Activated T-helper 2 cell treated with anti-CD3 and anti-CD28 coated beads, Interferon-gamma antibody, Interleukin-2, Interleukin-4, amounts not matched to agents 10 μg/mL and 5 μg/mL and 100 μg/mL, durations not matched to agents 14 hours and 24 hours and 36 hours (primary cell): ENCODE measurements around the gene CPED1. TPM values are rescaled to one million over a fixed set of nuclear protein-coding genes. Genes with fewer than 3 reads are reported as not detected.
"Not testable (repeated sequence)": the region's sequence is repeated elsewhere in the genome, so short reads cannot be mapped to it uniquely, and the experiment has no call there.

ENCODE experiments used
- DNase-seq: peaks from one replicate; pipeline ENCODE4 v3.0.0; 2021; ENCODE audit warnings: low spot score
- H3K27ac Mint-ChIP-seq: one replicate; pipeline ENCODE4 v1.8.0; 2021; ENCODE audit warnings: mixed read lengths
- H3K27me3 Mint-ChIP-seq: one replicate; pipeline ENCODE4 v1.8.0; 2021; ENCODE audit warnings: low read depth, mixed read lengths
- H3K36me3 Mint-ChIP-seq: one replicate; pipeline ENCODE4 v1.8.0; 2021; ENCODE audit warnings: low read depth, mixed read lengths
- H3K4me1 Mint-ChIP-seq: one replicate; pipeline ENCODE4 v1.8.0; 2021; ENCODE audit warnings: low read depth, mixed read lengths
- H3K4me3 Mint-ChIP-seq: one replicate; pipeline ENCODE4 v1.8.0; 2021; ENCODE audit warnings: low read depth, mild to moderate bottlenecking, moderate library complexity, mixed read lengths
- H3K9me3 Mint-ChIP-seq: one replicate; pipeline ENCODE4 v1.8.0; 2021; ENCODE audit warnings: mixed read lengths
- intact Hi-C: fragments of 100-400 bp; cut with micrococcal nuclease; formaldehyde crosslinking; loops from one replicate; pipeline ENCODE4 v1.15.1; 2023
- total RNA-seq: library from RNA; stranded (reverse); gene quantifications from 2 replicates; pipeline ENCODE4 v1.2.3, GENCODE V29; 2022

The CPED1 gene
- total RNA-seq, 1 donor from 2014 or later = not detected

- Mint-ChIP-seq H3K4me3 (no peak overlapping the region), H3K4me1 (peaks cover 39% of the 10 kb centered on the region), H3K36me3 (peaks cover 69% of the 10 kb centered on the region), H3K27ac (peak overlapping the region; percentile 76), H3K9me3 (no peaks in the 10 kb centered on the region), H3K27me3 (no peaks in the 10 kb centered on the region)
- DNase-seq = no peak
- intact Hi-C loops = loop anchor here (1.0 kb wide), 2 partner anchors 25 to 440 kb away; no protein-coding TSS in a partner anchor
These were observed 32.8 kb upstream of the CPED1 start for GRCh38 chr7:120955577-120956149.

GRCh38 chr7:120959929-120960484 lies 28.5 kb upstream of the CPED1 start:
- Mint-ChIP-seq H3K4me1 (peaks cover 35% of the 10 kb centered on the region), H3K4me3 (no peak overlapping the region), H3K27ac (no peak overlapping the region), H3K9me3 (no peaks in the 10 kb centered on the region), H3K27me3 (no peaks in the 10 kb centered on the region), H3K36me3 (peaks cover 62% of the 10 kb centered on the region)
- DNase-seq = no peak
- intact Hi-C loops = no loop called here

GRCh38 chr7:120960714-120961113 lies 27.8 kb upstream of the CPED1 start:
- Mint-ChIP-seq H3K4me3 (no peak overlapping the region), H3K36me3 (peaks cover 61% of the 10 kb centered on the region), H3K9me3 (no peaks in the 10 kb centered on the region), H3K27me3 (no peaks in the 10 kb centered on the region), H3K27ac (no peak overlapping the region), H3K4me1 (peaks cover 31% of the 10 kb centered on the region)
- intact Hi-C loops = no loop called here
- no peak for DNase-seq

GRCh38 chr7:120961638-120962173 lies 26.8 kb upstream of the CPED1 start:
- Mint-ChIP-seq H3K27me3 (no peaks in the 10 kb centered on the region), H3K4me1 (peaks cover 26% of the 10 kb centered on the region), H3K4me3 (no peak overlapping the region), H3K36me3 (peaks cover 61% of the 10 kb centered on the region), H3K9me3 (no peaks in the 10 kb centered on the region), H3K27ac (no peak overlapping the region)
- intact Hi-C loops = no loop called here
- no peak for DNase-seq

- Mint-ChIP-seq H3K27ac (no peak overlapping the region), H3K4me1 (peaks cover 20% of the 10 kb centered on the region), H3K9me3 (no peaks in the 10 kb centered on the region), H3K36me3 (peaks cover 60% of the 10 kb centered on the region), H3K4me3 (no peak overlapping the region), H3K27me3 (no peaks in the 10 kb centered on the region)
- intact Hi-C loops = no loop called here
- no peak for DNase-seq
These were observed 24.4 kb upstream of the CPED1 start for GRCh38 chr7:120964088-120964487.

- Mint-ChIP-seq H3K4me1 (peaks cover 6% of the 10 kb centered on the region), H3K36me3 (peaks cover 64% of the 10 kb centered on the region), H3K9me3 (no peaks in the 10 kb centered on the region), H3K27ac (peak overlapping the region; percentile 33), H3K27me3 (no peaks in the 10 kb centered on the region), H3K4me3 (no peak overlapping the region)
- intact Hi-C loops = loop anchor here (2.0 kb wide), 1 partner anchor 16 kb away; the partner anchor contains the start of gene ING3
- no peak for DNase-seq
These were observed 21.6 kb upstream of the CPED1 start for GRCh38 chr7:120966961-120967360.

GRCh38 chr7:120973849-120974248 lies 14.7 kb upstream of the CPED1 start:
- no peak for DNase-seq
- Mint-ChIP-seq H3K4me3 (no peak overlapping the region), H3K36me3 (peaks cover 56% of the 10 kb centered on the region), H3K27me3 (no peaks in the 10 kb centered on the region), H3K4me1 (no peaks in the 10 kb centered on the region), H3K27ac (no peak overlapping the region), H3K9me3 (no peaks in the 10 kb centered on the region)
- intact Hi-C loops = no loop called here

GRCh38 chr7:120979765-120980499 lies 8.6 kb upstream of the CPED1 start:
- intact Hi-C loops = loop anchor here (1.0 to 10.0 kb wide), 5 partner anchors 24 to 1015 kb away; partner anchors contain the start of gene FAM3C
- H3K4me1 Mint-ChIP-seq = peaks cover 26% of the 10 kb centered on the region
- H3K4me3 Mint-ChIP-seq = no peak overlapping the region
- no peaks in the 10 kb centered on the region for H3K9me3 Mint-ChIP-seq
- H3K36me3 Mint-ChIP-seq = peaks cover 17% of the 10 kb centered on the region
- peak overlapping the region; percentile 46 for H3K27ac Mint-ChIP-seq
- no peaks in the 10 kb centered on the region for H3K27me3 Mint-ChIP-seq
- no peak for DNase-seq

GRCh38 chr7:120981117-120981516 lies 7.4 kb upstream of the CPED1 start:
- Mint-ChIP-seq H3K36me3 (peaks cover 11% of the 10 kb centered on the region), H3K4me3 (no peak overlapping the region), H3K27me3 (no peaks in the 10 kb centered on the region), H3K4me1 (peaks cover 26% of the 10 kb centered on the region), H3K27ac (no peak overlapping the region), H3K9me3 (no peaks in the 10 kb centered on the region)
- intact Hi-C loops = loop anchor here (2.0 to 10.0 kb wide), 4 partner anchors 354 to 1014 kb away; partner anchors contain the start of gene FAM3C
- DNase-seq = no peak

GRCh38 chr7:120981888-120982615 lies 6.5 kb upstream of the CPED1 start:
- intact Hi-C loops = loop anchor here (1.0 to 10.0 kb wide), 6 partner anchors 31 to 1013 kb away; partner anchors contain the start of gene FAM3C
- peak overlapping the region; percentile 86 for H3K27ac Mint-ChIP-seq
- H3K27me3 Mint-ChIP-seq = no peaks in the 10 kb centered on the region

GRCh38 chr7:120983592-120983991 lies 4.9 kb upstream of the CPED1 start:
- intact Hi-C loops = loop anchor here (2.0 to 10.0 kb wide), 4 partner anchors 295 to 1011 kb away; partner anchors contain the start of gene FAM3C
- not testable (repeated sequence) for H3K36me3 Mint-ChIP-seq

More at GRCh38 chr7:120981888-120982615, 6.5 kb upstream of the CPED1 start:
- Mint-ChIP-seq H3K36me3 (peaks cover 4% of the 10 kb centered on the region), H3K4me1 (peaks cover 26% of the 10 kb centered on the region), H3K4me3 (no peak overlapping the region), H3K9me3 (no peaks in the 10 kb centered on the region)
- no peak for DNase-seq

GRCh38 chr7:120984406-120984805 lies 4.1 kb upstream of the CPED1 start:
- peaks cover 41% of the 10 kb centered on the region for H3K4me1 Mint-ChIP-seq
- H3K27ac Mint-ChIP-seq = no peak overlapping the region
- intact Hi-C loops = loop anchor here (10.0 kb wide), 3 partner anchors 350 to 1010 kb away; partner anchors contain the start of gene FAM3C
- H3K27me3 Mint-ChIP-seq = peaks cover 20% of the 10 kb centered on the region
- no peak for DNase-seq
- no peak overlapping the region for H3K4me3 Mint-ChIP-seq
- no peaks in the 10 kb centered on the region for H3K9me3 Mint-ChIP-seq
- H3K36me3 Mint-ChIP-seq = no peaks in the 10 kb centered on the region

More at GRCh38 chr7:120983592-120983991, 4.9 kb upstream of the CPED1 start:
- not testable (repeated sequence) for H3K9me3 Mint-ChIP-seq, H3K27ac Mint-ChIP-seq, H3K4me3 Mint-ChIP-seq, DNase-seq
- Mint-ChIP-seq H3K27me3 (peaks cover 12% of the 10 kb centered on the region), H3K4me1 (peaks cover 35% of the 10 kb centered on the region)
